Cardiac muscle cell (in vitro differentiated cells and primary cell): Measurements from ENCODE around the gene RFESD. TPM values are rescaled to one million over a fixed set of nuclear protein-coding genes. Genes with fewer than 3 reads are reported as not detected.

ENCODE experiments used
- DNase-seq, 2 donors: peaks; one replicate each; pipeline versions ENCODE4 v3.0.0 to v3.0.0-alpha.2; 2010 to 2017; ENCODE audit warnings: low read depth in 1 of 2, low spot score in 1 of 2
- H3K27ac ChIP-seq: fragments of 200-600 bp; sonication (generic); 2 replicates; pipeline ENCODE4 v1.5.1; 2016
- H3K27me3 ChIP-seq: fragments of 200-600 bp; sonication (generic); 2 replicates; pipeline ENCODE4 v1.6.0; 2016; ENCODE audit warnings: control low read depth
- H3K36me3 ChIP-seq: fragments of 200-600 bp; sonication (generic); 2 replicates; pipeline ENCODE4 v1.5.1; 2016; ENCODE audit warnings: control low read depth
- H3K4me1 ChIP-seq: fragments of 200-600 bp; sonication (generic); 2 replicates; pipeline ENCODE4 v1.8.1; 2017; ENCODE audit warnings: low read depth, mild to moderate bottlenecking, mixed run types
- H3K4me3 ChIP-seq: fragments of 200-600 bp; sonication (generic); 2 replicates; pipeline ENCODE4 v1.5.1; 2016; ENCODE audit warnings: mild to moderate bottlenecking
- H3K9me3 ChIP-seq: fragments of 200-600 bp; sonication (generic); 2 replicates; pipeline ENCODE4 v1.5.1; 2017; ENCODE audit warnings: low read depth, mild to moderate bottlenecking, control low read depth
- CTCF ChIP-seq: IDR thresholded peaks from 2 replicates; pipeline ENCODE4 v1.5.1; 2012; ENCODE audit warnings: low read depth, mild to moderate bottlenecking, low read length
- polyA plus RNA-seq: library from polyadenylated mRNA; unstranded; fragments of >200 nt; fragmentation: Nextera tagmentation; extraction: Ambion mirVana; gene quantifications from 2 replicates; pipeline ENCODE4 v1.2.1, GENCODE V29; 2016
- total RNA-seq: library from RNA; depleted of rRNA; stranded (reverse); fragments of >200 nt; gene quantifications from 2 replicates; pipeline ENCODE4 v1.2.3, GENCODE V29; 2016

Gene RFESD
- total RNA-seq (0.11 and 1.3 TPM in 2 replicates), polyA plus RNA-seq (3.9 and 5.8 TPM in 2 replicates)

- Histone ChIP-seq H3K36me3 (no peaks in the 10 kb centered on the region), H3K4me3 (peak within 1 kb of the TSS; percentile 20), H3K27ac (peak within 1 kb of the TSS; percentile 30), H3K4me1 (peaks cover 13% of the 10 kb centered on the region), H3K27me3 (no peaks in the 10 kb centered on the region), H3K9me3 (no peaks in the 10 kb centered on the region)
- no peak for TF ChIP-seq CTCF
- peak; percentile 85 to 98 for DNase-seq
These were observed at the start of gene RFESD for GRCh38 chr5:95646569-95647431. Gene RFESD, plus strand, starts transcription at chr5:95646777. Its CDS starts 5,495 bp downstream, at chr5:95652272.

- H3K27me3 ChIP-seq: no peaks in the 10 kb centered on the region
- H3K4me1 ChIP-seq: peaks cover 23% of the 10 kb centered on the region
- H3K36me3 ChIP-seq: no peaks in the 10 kb centered on the region
- no peak for DNase-seq
- no peak overlapping the region for H3K27ac ChIP-seq
- TF ChIP-seq CTCF: no peak
- no peaks in the 10 kb centered on the region for H3K9me3 ChIP-seq
- H3K4me3 ChIP-seq: no peak overlapping the region
These were observed 47.3 kb upstream of the RFESD start for GRCh38 chr5:95599252-95599651.

GRCh38 chr5:95600557-95600956, 46.0 kb upstream of the RFESD start:
- H3K4me1 ChIP-seq: peaks cover 23% of the 10 kb centered on the region
- TF ChIP-seq CTCF: no peak
- H3K36me3 ChIP-seq: no peaks in the 10 kb centered on the region
- DNase-seq: peak in 1 of 2 donors; percentile 40
- H3K27me3 ChIP-seq: no peaks in the 10 kb centered on the region
- H3K27ac ChIP-seq: no peak overlapping the region
- H3K4me3 ChIP-seq: no peak overlapping the region
- H3K9me3 ChIP-seq: no peaks in the 10 kb centered on the region

GRCh38 chr5:95605786-95606185, 40.8 kb upstream of the RFESD start:
- no peaks in the 10 kb centered on the region for H3K9me3 ChIP-seq
- no peak for DNase-seq
- H3K27ac ChIP-seq: no peak overlapping the region
- no peak for TF ChIP-seq CTCF
- no peaks in the 10 kb centered on the region for H3K4me1 ChIP-seq
- H3K27me3 ChIP-seq: no peaks in the 10 kb centered on the region
- no peaks in the 10 kb centered on the region for H3K36me3 ChIP-seq
- no peak overlapping the region for H3K4me3 ChIP-seq

- no peaks in the 10 kb centered on the region for H3K4me1 ChIP-seq
- TF ChIP-seq CTCF: no peak
- no peak overlapping the region for H3K4me3 ChIP-seq
- H3K27me3 ChIP-seq: no peaks in the 10 kb centered on the region
- no peak overlapping the region for H3K27ac ChIP-seq
- no peaks in the 10 kb centered on the region for H3K36me3 ChIP-seq
- DNase-seq: no peak
- H3K9me3 ChIP-seq: no peaks in the 10 kb centered on the region
These were observed 40.2 kb upstream of the RFESD start for GRCh38 chr5:95606419-95606818.
